Osteoblast (primary cell): Measurements from ENCODE around the gene ADCY5. TPM values are rescaled to one million over a fixed set of nuclear protein-coding genes. Genes with fewer than 3 reads are reported as not detected.

ENCODE experiments used
- DNase-seq: peaks from one replicate; pipeline ENCODE4 v3.0.0; 2011; ENCODE audit warnings: low spot score, mixed read lengths; ENCODE audit not compliant: insufficient read length; ENCODE audit errors: missing footprints
- H2AFZ ChIP-seq: 2 replicates; pipeline ENCODE4 v1.6.0; 2011; ENCODE audit warnings: mild to moderate bottlenecking, low read length
- H3K27ac ChIP-seq: 2 replicates; pipeline ENCODE4 v1.5.1; 2011; ENCODE audit warnings: mild to moderate bottlenecking, low read depth, low read length, moderate library complexity
- H3K27me3 ChIP-seq: 2 replicates; pipeline ENCODE4 v1.6.0; 2012; ENCODE audit warnings: mild to moderate bottlenecking, control low read depth, inconsistent platforms, low read length, moderate library complexity; ENCODE audit not compliant: insufficient read depth
- H3K36me3 ChIP-seq: 2 replicates; pipeline ENCODE4 v1.5.1; 2011; ENCODE audit warnings: mild to moderate bottlenecking, low read length, control low read depth, moderate library complexity; ENCODE audit not compliant: insufficient read depth
- H3K4me1 ChIP-seq: 2 replicates; pipeline ENCODE4 v1.5.1; 2011; ENCODE audit warnings: mild to moderate bottlenecking, low read length, control low read depth, moderate library complexity; ENCODE audit not compliant: insufficient read depth
- H3K4me2 ChIP-seq: 2 replicates; pipeline ENCODE4 v1.6.0; 2011; ENCODE audit warnings: mild to moderate bottlenecking, low read length; ENCODE audit not compliant: insufficient read depth
- H3K4me3 ChIP-seq: fragments of 200-600 bp; sonication (generic); 3 replicates; pipeline ENCODE4 v1.5.1; 2012; ENCODE audit warnings: mild to moderate bottlenecking, low read length, inconsistent platforms; ENCODE audit not compliant: insufficient read depth
- H3K79me2 ChIP-seq: 2 replicates; pipeline ENCODE4 v1.6.0; 2012; ENCODE audit warnings: mild to moderate bottlenecking, low read length, control low read depth, inconsistent platforms; ENCODE audit not compliant: insufficient read depth
- H3K9me3 ChIP-seq: 2 replicates; pipeline ENCODE4 v1.5.1; 2011; ENCODE audit warnings: low read depth, low read length, control low read depth
- H4K20me1 ChIP-seq: 2 replicates; pipeline ENCODE4 v1.6.0; 2012; ENCODE audit warnings: mild to moderate bottlenecking, low read length, control low read depth; ENCODE audit not compliant: insufficient read depth
- CTCF ChIP-seq: IDR thresholded peaks from 2 replicates; pipeline ENCODE4 v1.5.1; 2011; ENCODE audit warnings: mild to moderate bottlenecking, low read depth, low read length, moderate library complexity; ENCODE audit errors: extremely low read depth
- total RNA-seq: library from RNA; depleted of rRNA; stranded (reverse); fragments of >200 nt; gene quantifications from 2 replicates; pipeline ENCODE4 v1.2.3, GENCODE V29; 2012

Gene ADCY5
- total RNA-seq, 1 donor = 0.72 TPM

DNA sequence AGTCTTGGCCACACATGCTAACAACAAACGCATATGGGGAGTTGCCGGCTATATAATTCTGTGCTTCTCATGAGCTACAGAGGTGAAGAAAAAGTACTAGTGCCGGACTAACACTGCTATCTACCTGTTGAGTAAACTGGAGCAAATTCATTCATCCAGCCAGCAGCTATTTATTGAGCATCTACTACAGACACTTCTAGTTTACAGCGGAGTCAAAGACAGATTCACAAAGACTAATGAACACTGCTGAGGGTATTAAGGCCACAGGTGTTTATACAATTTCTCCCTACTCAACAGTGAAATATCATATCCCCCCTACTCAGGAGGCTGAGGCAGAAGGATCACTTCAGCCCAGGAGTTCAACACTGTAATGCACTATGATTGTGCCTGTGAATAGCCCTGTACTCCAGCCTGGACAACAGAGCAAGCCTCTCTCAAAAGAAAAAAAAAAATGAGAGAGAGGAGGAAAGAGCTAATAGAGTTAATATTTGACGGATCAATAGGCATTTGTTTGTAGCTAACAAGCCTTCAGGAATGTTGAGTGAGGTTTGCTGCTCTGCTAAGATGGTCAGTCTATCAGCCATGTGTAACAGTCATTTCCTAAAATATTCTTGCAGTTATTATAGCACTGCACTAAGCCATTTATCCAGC lies 17.8 kb downstream of the ADCY5 start:
- DNase-seq = no peak
- H4K20me1 ChIP-seq = no peaks in the 10 kb centered on the region
- H3K9me3 ChIP-seq = no peaks in the 10 kb centered on the region
- no peak for TF ChIP-seq CTCF
- H3K4me2 ChIP-seq = no peak overlapping the region
- no peaks in the 10 kb centered on the region for H3K79me2 ChIP-seq
- H3K4me1 ChIP-seq = no peaks in the 10 kb centered on the region
- peaks cover 37% of the 10 kb centered on the region for H3K27me3 ChIP-seq
- H2AFZ ChIP-seq = no peak overlapping the region
- H3K4me3 ChIP-seq = no peak overlapping the region
- no peaks in the 10 kb centered on the region for H3K36me3 ChIP-seq
- H3K27ac ChIP-seq = no peak overlapping the region

GRCh38 chr3:123430266-123430665 lies 18.6 kb downstream of the ADCY5 start:
- H3K4me3 ChIP-seq = no peak overlapping the region
- H4K20me1 ChIP-seq = no peaks in the 10 kb centered on the region
- no peaks in the 10 kb centered on the region for H3K4me1 ChIP-seq
- no peaks in the 10 kb centered on the region for H3K36me3 ChIP-seq
- no peaks in the 10 kb centered on the region for H3K79me2 ChIP-seq
- no peak overlapping the region for H3K27ac ChIP-seq
- no peak overlapping the region for H3K4me2 ChIP-seq
- peaks cover 37% of the 10 kb centered on the region for H3K27me3 ChIP-seq
- TF ChIP-seq CTCF = no peak
- no peak overlapping the region for H2AFZ ChIP-seq
- no peaks in the 10 kb centered on the region for H3K9me3 ChIP-seq
- DNase-seq = no peak

GRCh38 chr3:123429362-123430125 lies 19.3 kb downstream of the ADCY5 start:
- no peaks in the 10 kb centered on the region for H3K9me3 ChIP-seq
- H3K27me3 ChIP-seq = peaks cover 37% of the 10 kb centered on the region
- no peaks in the 10 kb centered on the region for H3K4me1 ChIP-seq
- H4K20me1 ChIP-seq = no peaks in the 10 kb centered on the region
- H3K4me3 ChIP-seq = no peak overlapping the region
- H3K36me3 ChIP-seq = no peaks in the 10 kb centered on the region
- H2AFZ ChIP-seq = no peak overlapping the region
- no peaks in the 10 kb centered on the region for H3K79me2 ChIP-seq
- H3K27ac ChIP-seq = no peak overlapping the region
- no peak for TF ChIP-seq CTCF
- DNase-seq = peak; percentile 34
- no peak overlapping the region for H3K4me2 ChIP-seq

DNA sequence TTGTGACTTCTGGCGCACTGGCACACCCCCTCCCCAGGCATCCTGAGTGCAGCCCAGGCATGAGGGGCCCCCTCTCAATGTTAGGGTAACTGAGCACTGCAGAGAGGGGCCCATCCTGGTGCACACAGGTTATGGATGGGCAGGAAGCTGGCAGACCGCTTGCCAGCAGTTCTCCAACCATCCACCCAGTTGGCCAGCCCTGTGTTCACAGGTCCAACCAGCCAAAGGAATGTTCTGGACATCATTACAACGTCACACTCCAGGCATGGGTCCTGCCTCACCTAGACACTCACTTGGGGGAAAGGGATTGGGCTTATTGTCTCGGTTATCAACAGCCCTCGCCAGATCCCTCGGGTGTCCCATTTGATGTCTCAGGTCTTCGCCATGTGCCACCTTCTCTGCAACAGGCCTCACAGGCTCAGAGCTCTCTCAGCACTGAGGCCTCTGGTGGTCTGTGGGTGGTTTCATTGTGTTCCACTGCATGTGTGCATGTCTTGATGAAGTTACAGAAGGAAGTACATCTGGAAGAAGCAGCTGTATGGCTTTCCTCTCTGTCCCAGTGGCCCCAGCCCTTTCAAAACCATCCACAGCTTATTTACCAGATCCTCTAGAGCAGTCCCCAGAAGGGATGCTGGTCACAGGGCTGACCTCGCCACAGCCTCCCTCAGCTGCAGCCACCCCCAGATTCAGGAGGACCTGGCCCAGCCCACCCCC lies 23.7 kb downstream of the ADCY5 start:
- H3K4me2 ChIP-seq = no peak overlapping the region
- H3K9me3 ChIP-seq = no peaks in the 10 kb centered on the region
- DNase-seq = peak; percentile 66
- TF ChIP-seq CTCF = no peak
- no peaks in the 10 kb centered on the region for H3K36me3 ChIP-seq
- no peak overlapping the region for H2AFZ ChIP-seq
- H3K27me3 ChIP-seq = peaks cover 27% of the 10 kb centered on the region
- H4K20me1 ChIP-seq = no peaks in the 10 kb centered on the region
- no peaks in the 10 kb centered on the region for H3K79me2 ChIP-seq
- H3K4me1 ChIP-seq = no peaks in the 10 kb centered on the region
- H3K27ac ChIP-seq = no peak overlapping the region
- H3K4me3 ChIP-seq = no peak overlapping the region
